GM23338 (cell line): Measurements from ENCODE around the gene ATP1A3. TPM values are rescaled to one million over a fixed set of nuclear protein-coding genes. Genes with fewer than 3 reads are reported as not detected.

ENCODE experiments used
- ATAC-seq: fragments of 200-7000 bp; cut with Tn5 transposase; 3 replicates; pipeline ENCODE4 v1.9.1; 2020
- DNase-seq: peaks from one replicate; pipeline ENCODE4 v3.0.0-alpha.2; 2015; ENCODE audit warnings: low spot score
- H2AFZ ChIP-seq: fragments of 200-600 bp; sonication (generic); 2 replicates; pipeline ENCODE4 v1.8.0; 2016; ENCODE audit warnings: antibody characterized with exemption, mild to moderate bottlenecking, moderate library complexity
- H3F3A ChIP-seq: fragments of 200-600 bp; sonication (generic); replicated peaks from 2 replicates; pipeline ENCODE4 v1.8.0; 2017; ENCODE audit warnings: antibody characterized with exemption, mixed run types, low read depth
- H3K27ac ChIP-seq: fragments of 200-600 bp; sonication (generic); 2 replicates; pipeline ENCODE4 v1.6.1; 2016; ENCODE audit warnings: low read depth
- H3K27me3 ChIP-seq: fragments of 200-600 bp; sonication (generic); 2 replicates; pipeline ENCODE4 v1.8.0; 2016; ENCODE audit warnings: mild to moderate bottlenecking, mixed run types, moderate library complexity; ENCODE audit not compliant: insufficient read depth
- H3K36me3 ChIP-seq: fragments of 200-600 bp; sonication (generic); 2 replicates; pipeline ENCODE4 v1.8.0; 2016; ENCODE audit warnings: mild to moderate bottlenecking; ENCODE audit not compliant: insufficient read depth
- H3K4me1 ChIP-seq: fragments of 200-600 bp; sonication (generic); 2 replicates; pipeline ENCODE4 v1.8.0; 2016; ENCODE audit warnings: mild to moderate bottlenecking, moderate library complexity; ENCODE audit not compliant: insufficient read depth
- H3K4me2 ChIP-seq: fragments of 200-600 bp; sonication (generic); 2 replicates; pipeline ENCODE4 v1.7.1; 2017; ENCODE audit warnings: mixed run types
- H3K4me3 ChIP-seq: fragments of 200-600 bp; sonication (generic); 2 replicates; pipeline ENCODE4 v1.6.1; 2016; ENCODE audit warnings: mixed run types
- H3K79me2 ChIP-seq: fragments of 200-600 bp; sonication (generic); replicated peaks from 2 replicates; pipeline ENCODE4 v1.8.0; 2017; ENCODE audit warnings: mild to moderate bottlenecking; ENCODE audit not compliant: insufficient read depth
- H3K9me2 ChIP-seq: fragments of 200-600 bp; sonication (generic); 2 replicates; pipeline ENCODE4 v1.8.0; 2017; ENCODE audit not compliant: insufficient read depth
- H4K20me1 ChIP-seq: fragments of 200-600 bp; sonication (generic); replicated peaks from 2 replicates; pipeline ENCODE4 v1.8.0; 2017; ENCODE audit warnings: mild to moderate bottlenecking; ENCODE audit not compliant: insufficient read depth
- H3K27ac Mint-ChIP-seq: 2 replicates; pipeline ENCODE4 v1.8.0; 2020; ENCODE audit warnings: inconsistent platforms, mild to moderate bottlenecking, moderate library complexity, mixed read lengths
- H3K27me3 Mint-ChIP-seq: 3 replicates; pipeline ENCODE4 v1.8.0; 2022; ENCODE audit warnings: low read depth, mild to moderate bottlenecking, moderate library complexity, mixed read lengths, inconsistent platforms; ENCODE audit not compliant: insufficient read depth, poor library complexity
- H3K36me3 Mint-ChIP-seq: 3 replicates; pipeline ENCODE4 v1.8.0; 2021; ENCODE audit warnings: low read depth, mild to moderate bottlenecking, inconsistent platforms, moderate library complexity, mixed read lengths
- H3K4me1 Mint-ChIP-seq: 3 replicates; pipeline ENCODE4 v1.8.0; 2020; ENCODE audit warnings: mild to moderate bottlenecking, inconsistent platforms, mixed read lengths
- H3K4me3 Mint-ChIP-seq: 3 replicates; pipeline ENCODE4 v1.8.0; 2021; ENCODE audit warnings: moderate library complexity, mild to moderate bottlenecking, inconsistent platforms, mixed read lengths
- H3K9me3 Mint-ChIP-seq: 3 replicates; pipeline ENCODE4 v1.8.0; 2020; ENCODE audit warnings: moderate library complexity, mild to moderate bottlenecking, inconsistent platforms, mixed read lengths
- CREB1 ChIP-seq: fragments of 250-450 bp; sonication (Bioruptor Pico); IDR thresholded peaks from 2 replicates; pipeline ENCODE4 v1.5.0; 2020; ENCODE audit warnings: low read depth, mild to moderate bottlenecking, moderate library complexity
- CTCF ChIP-seq, 2 experiments: fragments of 200-600 bp in 1 of 2; sonication (generic) in 1 of 2; conservative IDR thresholded peaks; 2 replicates each; pipeline versions ENCODE4 v1.5.1 to v1.6.1; 2016 to 2017; ENCODE audit warnings: antibody characterized with exemption in 2 of 2, low read depth in 2 of 2, mild to moderate bottlenecking in 2 of 2, moderate library complexity in 1 of 2
- ETS1 ChIP-seq: IDR thresholded peaks from 2 replicates; pipeline ENCODE4 v1.6.1; 2016; ENCODE audit warnings: antibody characterized with exemption
- EZH2 ChIP-seq: fragments of 200-600 bp; sonication (generic); IDR thresholded peaks from one replicate; pipeline ENCODE4 v1.8.0; 2017; ENCODE audit warnings: antibody characterized with exemption, mild to moderate bottlenecking, low read depth; ENCODE audit not compliant: unreplicated experiment
- EZH2phosphoT487 ChIP-seq: fragments of 200-600 bp; sonication (generic); IDR thresholded peaks from one replicate; pipeline ENCODE4 v1.8.1; 2018; ENCODE audit warnings: antibody characterized with exemption; ENCODE audit not compliant: unreplicated experiment
- JUNB ChIP-seq: IDR thresholded peaks from one replicate; pipeline ENCODE4 v1.6.1; 2016; ENCODE audit warnings: antibody characterized with exemption; ENCODE audit not compliant: unreplicated experiment
- NANOG ChIP-seq: IDR thresholded peaks from 2 replicates; pipeline ENCODE4 v1.6.1; 2016; ENCODE audit warnings: antibody characterized with exemption, borderline replicate concordance
- POLR2AphosphoS5 ChIP-seq: IDR thresholded peaks from 2 replicates; pipeline ENCODE4 v1.6.1; 2016; ENCODE audit warnings: antibody characterized with exemption, low read depth
- REST ChIP-seq: IDR thresholded peaks from one replicate; pipeline ENCODE4 v1.6.1; 2018; ENCODE audit warnings: antibody characterized with exemption; ENCODE audit not compliant: unreplicated experiment
- STAT1 ChIP-seq: IDR thresholded peaks from one replicate; pipeline ENCODE4 v1.6.1; 2016; ENCODE audit warnings: antibody characterized with exemption; ENCODE audit not compliant: unreplicated experiment
- ZNF114 ChIP-seq: fragments of 250-450 bp; sonication (Bioruptor Pico); IDR thresholded peaks from 2 replicates; pipeline ENCODE4 v1.5.0; 2020; ENCODE audit warnings: mild to moderate bottlenecking, moderate library complexity
- ZNF331 ChIP-seq: fragments of 250-450 bp; sonication (Bioruptor Pico); IDR thresholded peaks from 2 replicates; pipeline ENCODE4 v1.5.0; 2020; ENCODE audit warnings: low read depth, mild to moderate bottlenecking, moderate library complexity
- ZNF462 ChIP-seq: fragments of 250-450 bp; sonication (Bioruptor Pico); IDR thresholded peaks from 2 replicates; pipeline ENCODE4 v1.5.0; 2020; ENCODE audit warnings: mild to moderate bottlenecking, moderate library complexity
- polyA plus RNA-seq: library from polyadenylated mRNA; unstranded; fragments of >200 nt; fragmentation: Nextera tagmentation; extraction: Ambion mirVana; gene quantifications from 2 replicates; pipeline ENCODE4 v1.2.1, GENCODE V29; 2016
- total RNA-seq: library from RNA; depleted of rRNA; stranded (reverse); fragments of >200 nt; shearing (Covaris generic); gene quantifications from 2 replicates; pipeline ENCODE4 v1.2.3, GENCODE V29; 2014

The ATP1A3 gene
- total and polyA plus RNA-seq, 2 experiments from 2014 or later = 11.5 to 37.3 TPM

- Histone ChIP-seq H3K4me3 (no peak overlapping the region), H3K4me2 (no peak overlapping the region), H3K4me1 (peaks cover 5% of the 10 kb centered on the region; the same call in 1 of the 2 replicates), H2AFZ (no peak overlapping the region), H3K36me3 (no peaks in the 10 kb centered on the region), H3K27me3 (peaks cover 86% of the 10 kb centered on the region), H4K20me1 (peaks cover 4% of the 10 kb centered on the region; the same call in 1 of the 2 replicates), H3K27ac (no peak overlapping the region), H3K9me2 (no peaks in the 10 kb centered on the region), H3F3A (peaks cover 4% of the 10 kb centered on the region; the same call in 1 of the 2 replicates), H3K79me2 (no peaks in the 10 kb centered on the region)
- DNase-seq = peak; percentile 49
- no peak for ATAC-seq
- Mint-ChIP-seq H3K4me3 (peak overlapping the region; percentile 45; the same call in 2 of the 3 replicates), H3K4me1 (peaks cover 19% of the 10 kb centered on the region), H3K36me3 (peaks cover 3% of the 10 kb centered on the region; the same call in 1 of the 3 replicates), H3K27ac (no peak overlapping the region), H3K27me3 (peaks cover 53% of the 10 kb centered on the region), H3K9me3 (peaks cover 6% of the 10 kb centered on the region; the same call in 2 of the 3 replicates)
- no peak for TF ChIP-seq STAT1
- TF ChIP-seq POLR2AphosphoS5 = no peak
- TF ChIP-seq ZNF331 (CRISPR knock-in tag) = no peak
- no peak for TF ChIP-seq ZNF462
- no peak for TF ChIP-seq NANOG
- no peak for TF ChIP-seq CREB1 (CRISPR knock-in tag)
- TF ChIP-seq ETS1 = no peak
- peak in 1 of 2 experiments; percentile 21; a peak in 2 of 4 replicates for TF ChIP-seq CTCF (conservative IDR thresholded peaks at IDR 0.05; ENCODE audit: low read depth in 2 of 2)
- no peak for TF ChIP-seq ZNF114 (CRISPR knock-in tag)
- no peak for TF ChIP-seq JUNB
- TF ChIP-seq REST = no peak
- peak; percentile 8 for TF ChIP-seq EZH2
- TF ChIP-seq EZH2phosphoT487 = no peak
Measured at GRCh38 chr19:41937525-41938468, 56.2 kb downstream of the ATP1A3 start.
